SH-SY5Y (cell line): Measurements from ENCODE around the gene NEDD4L.
A peak's percentile ranks its signal among the peaks of the same experiment; 100 is the strongest.

Experiments used
- GATA2 ChIP-seq: IDR thresholded peaks from 2 replicates; pipeline ENCODE4 v1.6.1; 2011; ENCODE audit warnings: mild to moderate bottlenecking, low read depth, low read length
- GATA3 ChIP-seq: IDR thresholded peaks from 2 replicates; pipeline ENCODE4 v1.6.1; 2011; ENCODE audit warnings: low read depth, mild to moderate bottlenecking, low read length, moderate library complexity

The NEDD4L gene

DNA sequence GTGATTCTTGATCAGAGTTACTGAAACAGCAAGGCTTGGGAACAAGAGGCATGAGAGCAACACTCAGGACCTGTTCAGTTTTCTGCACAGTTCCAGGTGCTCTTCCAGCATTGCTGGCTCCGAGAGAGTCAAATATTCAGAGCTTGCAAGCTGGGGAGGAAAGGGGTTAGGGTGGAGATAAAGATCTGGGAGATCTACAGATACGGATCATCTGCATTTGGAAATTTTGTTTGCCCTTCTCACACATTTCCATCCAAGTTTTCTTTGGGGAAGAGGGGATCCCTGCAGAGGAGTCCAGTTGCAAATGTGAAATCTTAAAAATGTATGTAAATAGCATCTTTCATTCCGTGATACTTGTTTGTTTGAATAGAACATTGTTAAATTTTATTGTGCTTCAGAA is 108.2 kb downstream of the NEDD4L start:
- TF ChIP-seq GATA2 (peak; percentile 46; the same call in 1 of the 2 replicates), GATA3 (no peak)

- no peak for TF ChIP-seq GATA2
- no peak for TF ChIP-seq GATA3
Observed at GRCh38 chr18:58152891-58153290, 108.9 kb downstream of the NEDD4L start.

DNA sequence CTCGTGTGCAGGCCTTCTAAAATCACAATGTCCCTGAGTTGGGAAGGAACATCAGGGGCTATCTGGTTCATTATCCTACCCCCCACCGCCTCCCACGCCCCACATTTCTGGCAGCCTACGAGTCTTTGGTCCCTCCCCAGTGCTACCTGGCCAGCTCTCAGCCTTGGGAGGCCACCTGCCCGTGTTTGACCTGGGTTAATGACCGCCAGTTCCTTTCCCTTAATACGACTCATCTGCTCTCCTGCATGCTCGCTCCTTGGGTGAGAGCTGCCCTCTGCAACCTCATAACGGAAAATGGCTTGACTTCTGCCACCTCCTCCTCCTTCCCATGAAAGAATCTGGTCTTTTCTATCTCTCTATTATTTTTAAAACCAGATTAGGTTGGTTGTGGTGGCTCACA is 112.5 kb downstream of the NEDD4L start:
- TF ChIP-seq GATA2 (no peak), GATA3 (no peak)

DNA sequence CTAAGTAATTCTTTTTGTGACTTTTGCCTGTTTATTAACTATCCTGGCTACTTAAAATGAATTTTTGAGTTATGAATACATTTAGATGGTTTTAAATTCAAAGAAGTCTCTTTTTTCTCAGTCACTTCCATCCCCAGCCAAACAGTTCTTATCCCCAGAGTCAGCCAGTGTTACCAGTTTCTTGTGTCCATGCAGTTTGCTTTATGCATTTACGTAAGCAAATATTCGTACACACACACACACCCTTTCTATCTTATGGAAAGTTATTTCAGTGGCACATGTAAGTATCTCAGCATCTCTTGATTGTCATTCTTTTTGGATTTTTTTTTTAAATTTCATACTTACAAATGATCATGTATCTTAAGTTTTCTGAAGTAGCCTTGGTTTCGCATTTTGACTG is 113.2 kb downstream of the NEDD4L start:
- TF ChIP-seq GATA3 (no peak), GATA2 (no peak)

- TF ChIP-seq GATA2 (no peak), GATA3 (no peak)
Observed at GRCh38 chr18:58158008-58158407, 114.0 kb downstream of the NEDD4L start.

GRCh38 chr18:58158459-58158858 is 114.4 kb downstream of the NEDD4L start:
- no peak for TF ChIP-seq GATA3
- TF ChIP-seq GATA2: no peak

DNA sequence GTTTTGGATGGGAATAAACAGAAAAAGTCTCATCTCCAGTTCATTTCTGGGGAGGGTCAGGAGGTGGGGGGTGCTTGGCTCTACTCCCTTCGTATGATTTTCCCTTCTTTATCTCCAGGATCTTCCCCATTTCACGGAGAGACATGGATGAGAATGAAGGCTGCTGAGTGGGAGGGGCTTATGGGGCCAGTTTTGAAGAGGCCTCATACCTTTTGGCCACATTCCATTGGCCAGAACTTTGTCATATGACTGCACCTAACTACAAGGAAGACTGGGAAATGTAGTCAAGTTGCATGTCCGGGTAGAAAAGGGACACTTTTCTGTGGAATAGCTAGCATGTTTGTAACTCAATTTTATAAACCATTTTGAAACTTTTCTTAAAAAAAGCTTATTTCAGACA is 117.6 kb downstream of the NEDD4L start:
- TF ChIP-seq GATA3 (peak; percentile 60), GATA2 (peak; percentile 70; the same call in 1 of the 2 replicates)

GRCh38 chr18:58162127-58162526 is 118.1 kb downstream of the NEDD4L start:
- TF ChIP-seq GATA3: no peak

DNA sequence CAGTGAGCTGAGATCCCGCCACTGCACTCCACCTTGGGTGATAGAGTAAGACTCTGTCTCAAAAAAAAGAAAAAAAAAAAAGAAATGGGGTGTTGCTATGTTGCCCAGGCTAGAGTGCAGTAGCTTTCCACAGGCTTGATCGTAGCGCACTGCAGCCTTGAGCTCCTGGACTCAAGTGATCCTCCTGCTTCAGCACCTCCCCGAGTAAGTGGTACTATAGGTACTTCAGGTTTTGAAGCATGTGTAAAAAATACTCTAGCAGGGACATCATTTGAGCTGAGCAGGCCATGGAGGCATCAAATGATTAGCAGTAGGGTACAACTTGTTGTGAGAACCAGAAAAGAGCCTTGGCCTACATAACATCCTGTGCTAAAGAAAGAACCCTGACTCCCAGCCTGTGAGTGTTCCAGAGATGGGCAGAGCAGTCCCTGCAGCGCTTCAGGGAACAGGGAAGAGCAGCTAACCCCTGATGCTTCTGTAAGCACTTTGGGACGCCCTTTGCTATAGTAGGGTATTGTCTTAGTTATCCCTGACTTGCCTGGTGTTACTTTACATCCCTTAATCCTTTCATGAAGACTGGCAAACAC is 119.1 kb downstream of the NEDD4L start:
- TF ChIP-seq GATA2: no peak
- TF ChIP-seq GATA3: no peak

DNA sequence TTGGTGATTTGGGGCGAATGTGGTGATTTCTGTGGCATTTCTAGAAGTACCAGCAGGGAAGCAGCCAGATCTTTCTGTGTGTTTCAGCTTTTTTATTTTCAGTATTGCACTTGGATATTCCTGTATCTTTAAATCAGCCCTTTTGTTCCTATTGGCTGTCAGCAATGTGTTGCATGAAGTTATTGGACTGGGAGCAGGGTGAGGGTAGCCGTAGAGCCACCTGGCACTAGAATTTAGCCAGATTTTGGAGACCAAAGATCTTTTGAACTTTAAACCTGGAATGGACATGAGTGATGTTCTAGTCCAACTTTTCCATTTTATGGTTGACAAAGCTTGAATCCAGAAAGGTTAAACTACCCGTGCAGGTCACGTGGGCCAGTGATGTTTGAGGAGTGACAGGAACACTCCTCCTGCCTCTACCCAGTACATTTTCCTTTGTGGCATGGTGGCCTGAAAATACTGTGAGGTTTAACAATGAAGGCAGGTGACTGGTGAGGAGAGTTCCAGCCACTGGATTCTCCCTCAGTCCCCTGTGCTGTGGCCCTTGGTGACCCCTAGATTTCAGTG is 122.3 kb downstream of the NEDD4L start:
- TF ChIP-seq GATA3 (no peak), GATA2 (no peak)

GRCh38 chr18:58167073-58167472 is 123.0 kb downstream of the NEDD4L start:
- no peak for TF ChIP-seq GATA2
- no peak for TF ChIP-seq GATA3

DNA sequence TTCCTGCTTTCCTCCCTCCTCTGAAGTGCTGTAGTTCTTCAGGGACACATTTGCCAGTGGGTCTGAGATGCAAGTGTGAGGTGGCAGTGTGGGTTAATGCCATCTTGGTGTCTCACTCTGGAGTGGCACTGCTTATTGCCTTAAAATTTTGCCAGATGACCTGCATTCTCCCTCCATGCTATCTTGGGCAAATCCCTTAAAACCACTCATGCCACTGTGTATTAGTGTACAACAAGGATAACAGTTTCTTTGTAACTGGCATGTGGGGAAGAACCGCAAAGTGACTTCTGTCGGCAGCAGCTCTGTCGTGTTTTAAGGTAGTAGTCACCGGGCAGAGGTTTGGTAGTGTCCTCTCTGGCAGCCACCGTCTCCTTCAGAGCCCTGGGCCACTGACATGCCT is 124.2 kb downstream of the NEDD4L start:
- TF ChIP-seq GATA3 (no peak), GATA2 (no peak)

DNA sequence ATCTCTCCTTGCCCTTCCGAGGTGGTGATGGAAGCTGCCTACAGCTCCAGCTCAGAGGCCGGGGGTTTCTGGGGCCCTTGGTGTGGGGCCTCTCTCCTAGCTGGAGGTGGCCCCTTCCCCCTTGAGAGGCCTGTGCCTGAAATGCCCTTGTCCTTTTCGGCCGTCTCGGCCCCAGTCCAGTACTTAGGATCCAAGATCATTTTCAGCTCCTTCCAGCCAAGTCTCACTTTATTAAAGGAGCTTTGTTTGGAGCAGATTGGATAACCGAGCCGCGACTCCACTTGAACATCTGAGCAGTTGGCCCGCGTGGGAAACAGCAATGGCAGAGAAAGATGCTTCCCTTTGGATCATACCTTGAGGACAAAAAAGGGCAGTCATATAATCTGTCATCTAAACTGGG is 125.0 kb downstream of the NEDD4L start:
- TF ChIP-seq GATA2 (no peak), GATA3 (no peak)

DNA sequence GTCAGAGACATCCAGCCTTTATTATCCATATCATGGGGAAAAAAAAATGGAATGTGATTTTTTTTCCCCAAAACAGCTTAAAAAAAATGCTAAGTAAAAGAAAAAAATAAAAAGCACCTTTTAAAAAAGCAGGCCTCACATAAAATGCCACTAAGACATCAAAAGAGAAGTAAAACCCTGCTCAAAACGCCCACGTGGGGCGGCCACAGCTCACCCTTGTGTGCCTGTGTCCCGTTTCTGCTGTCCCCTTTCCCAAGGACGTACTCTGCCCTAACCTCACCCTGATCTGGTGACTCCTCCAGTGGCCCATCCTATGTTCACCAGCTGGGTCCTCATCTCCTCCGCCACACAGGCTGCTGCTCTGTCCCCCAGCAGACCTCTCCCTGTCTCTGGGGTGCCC is 125.4 kb downstream of the NEDD4L start:
- TF ChIP-seq GATA3 (no peak), GATA2 (no peak)

DNA sequence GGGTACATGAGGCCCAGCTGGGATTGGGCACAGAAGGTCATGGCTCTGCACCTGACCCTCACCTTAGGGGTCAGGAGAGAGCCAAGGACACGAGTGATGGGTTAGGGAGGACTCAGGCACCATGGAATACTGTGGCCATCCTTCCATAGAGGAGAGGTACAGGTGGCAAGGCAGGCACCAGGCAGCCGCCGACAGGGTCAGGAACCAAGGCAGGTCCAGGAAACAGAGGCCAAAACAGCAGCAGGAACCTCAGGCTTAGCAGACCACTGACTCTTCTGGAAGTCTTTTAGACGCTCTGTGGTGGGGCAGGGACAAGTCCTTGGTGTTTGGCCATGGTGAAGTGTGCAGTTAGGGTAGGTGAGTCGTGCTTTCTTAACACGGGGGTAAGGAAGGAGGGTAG is 128.0 kb downstream of the NEDD4L start:
- TF ChIP-seq GATA3 (no peak), GATA2 (no peak)

- TF ChIP-seq GATA3: no peak
- TF ChIP-seq GATA2: no peak
Observed at GRCh38 chr18:58174285-58174684, 130.3 kb downstream of the NEDD4L start.
